ENCODE data around the gene GPR15.

The GPR15 gene

GRCh38 chr3:98531622-98532274, at the start of gene GPR15:
Gene GPR15, plus strand, starts transcription at chr3:98531978. Its CDS starts 56 bp downstream, at chr3:98532034.
- H3K4me3 ChIP-seq (ENCODE audit: low read depth, low read length), result peak within 1 kb of the TSS; percentile 72
- peak; percentile 91 for DNase-seq (ENCODE audit: low read depth)
- TF ChIP-seq CTCF (IDR thresholded peaks at IDR 0.05; ENCODE audit: insufficient read depth, low read depth, low read length, missing control alignments), result no peak

GRCh38 chr3:98482717-98483482, 48.9 kb upstream of the GPR15 start:
- DNase-seq (ENCODE audit: low read depth), result peak; percentile 33

DNA sequence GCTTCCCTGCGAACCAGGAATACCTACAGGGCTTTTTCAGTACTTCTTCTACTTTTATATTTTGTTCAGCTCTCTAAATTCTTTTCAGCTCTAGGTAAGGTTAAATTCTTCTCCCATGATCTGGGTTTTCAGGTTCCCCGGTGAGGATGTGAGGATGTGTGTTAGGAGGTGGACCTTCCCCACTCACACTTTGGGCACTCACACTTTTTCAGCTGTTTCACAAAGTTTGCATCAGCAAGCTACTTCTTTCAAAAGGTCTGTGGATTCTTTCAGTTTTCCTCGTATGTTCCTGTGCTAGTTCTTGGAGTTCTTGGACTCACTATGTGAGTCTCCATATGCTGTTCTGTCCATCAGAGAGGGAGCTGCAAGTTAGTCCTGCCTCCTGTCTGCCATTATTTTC, 48.2 kb upstream of the GPR15 start:
- no peak for TF ChIP-seq CTCF (IDR thresholded peaks at IDR 0.05; ENCODE audit: insufficient read depth, low read depth, low read length, missing control alignments)
- DNase-seq (ENCODE audit: low read depth), result no peak
- no peak overlapping the region for H3K4me3 ChIP-seq (ENCODE audit: low read depth, low read length)

More at GRCh38 chr3:98482717-98483482, 48.9 kb upstream of the GPR15 start:
- no peak for TF ChIP-seq CTCF (IDR thresholded peaks at IDR 0.05; ENCODE audit: insufficient read depth, low read depth, low read length, missing control alignments)
- H3K4me3 ChIP-seq (ENCODE audit: low read depth, low read length), result no peak overlapping the region

DNA sequence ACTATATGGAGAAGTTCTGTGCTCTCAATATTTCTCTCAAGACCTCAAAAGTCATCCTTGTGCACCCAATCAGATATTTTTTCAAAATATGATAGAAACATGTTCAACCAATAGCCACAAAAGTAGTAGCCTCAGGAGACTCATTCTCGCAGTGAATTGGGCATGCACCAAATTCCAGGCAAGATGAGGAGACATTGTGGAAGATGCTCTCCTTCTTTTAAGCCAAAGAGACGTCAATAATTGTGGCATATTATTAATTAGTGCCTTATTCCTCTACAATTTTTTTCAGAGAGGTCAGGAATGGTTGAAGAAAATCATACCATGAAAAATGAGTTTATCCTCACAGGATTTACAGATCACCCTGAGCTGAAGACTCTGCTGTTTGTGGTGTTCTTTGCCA, 34.4 kb upstream of the GPR15 start, which contains the start of gene OR5K2:
Gene OR5K2, plus strand, starts transcription at position 301 of the 400 bp plus-strand sequence. Its CDS starts 0 bp downstream, at position 301.
- no peak within 1 kb of the TSS for H3K4me3 ChIP-seq (ENCODE audit: low read depth, low read length)
- no peak for TF ChIP-seq CTCF (IDR thresholded peaks at IDR 0.05; ENCODE audit: insufficient read depth, low read depth, low read length, missing control alignments)
- DNase-seq (ENCODE audit: low read depth), result no peak

DNA sequence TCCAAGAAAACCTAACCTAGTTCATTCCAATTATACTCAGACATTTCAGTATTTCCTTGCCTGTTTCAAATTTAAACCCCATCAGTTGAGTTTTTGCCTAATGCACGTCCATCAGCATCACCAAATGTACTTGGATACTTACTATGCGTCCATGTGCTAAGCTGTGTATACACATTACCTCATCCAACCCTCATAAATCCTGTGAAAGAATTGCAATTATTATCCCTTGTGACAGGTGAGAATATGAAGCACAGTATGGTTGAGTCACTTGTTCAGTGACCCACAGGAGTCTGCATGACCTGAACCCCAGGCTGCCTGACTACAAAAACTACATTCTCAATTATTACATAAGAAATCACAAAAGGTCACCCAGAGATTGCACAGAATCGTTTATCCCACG, 31.8 kb upstream of the GPR15 start:
- no peak overlapping the region for H3K4me3 ChIP-seq (ENCODE audit: low read depth, low read length)
- TF ChIP-seq CTCF (IDR thresholded peaks at IDR 0.05; ENCODE audit: insufficient read depth, low read depth, low read length, missing control alignments), result no peak
- DNase-seq (ENCODE audit: low read depth), result no peak

GRCh38 chr3:98501270-98501669, 30.5 kb upstream of the GPR15 start:
- no peak overlapping the region for H3K4me3 ChIP-seq (ENCODE audit: low read depth, low read length)
- no peak for DNase-seq (ENCODE audit: low read depth)
- no peak for TF ChIP-seq CTCF (IDR thresholded peaks at IDR 0.05; ENCODE audit: insufficient read depth, low read depth, low read length, missing control alignments)

All from GM12865 (cell line).